Lung (tissue), 12 donors: ENCODE data around the gene SPRED1. TPM values are rescaled to one million over a fixed set of nuclear protein-coding genes. Genes with fewer than 3 reads are reported as not detected.

ENCODE experiments used
- ATAC-seq: fragments of 200-7000 bp; cut with Tn5 transposase; one replicate; pipeline ENCODE4 v1.9.1; 2020; ENCODE audit warnings: moderate number of reproducible peaks; ENCODE audit not compliant: insufficient read depth, low FRiP score
- DNase-seq, 3 donors: peaks; one replicate each; pipeline ENCODE4 v3.0.0-alpha.2; 2013 to 2017
- H3K27ac ChIP-seq, 2 donors: one replicate each; pipeline ENCODE4 v1.5.1; 2013; ENCODE audit warnings: mild to moderate bottlenecking in 2 of 2, moderate library complexity in 2 of 2, control low read depth in 1 of 2, inconsistent platforms in 1 of 2, low read depth in 1 of 2, low read length in 1 of 2
- H3K27me3 ChIP-seq, 3 donors: one replicate each; pipeline ENCODE4 v1.5.1; 2013; ENCODE audit warnings: low read length in 2 of 3; ENCODE audit not compliant: control insufficient read depth in 3 of 3, insufficient read depth in 3 of 3
- H3K36me3 ChIP-seq, 4 donors: one replicate each; pipeline ENCODE4 v1.5.1; 2013; ENCODE audit warnings: low read length in 4 of 4, mild to moderate bottlenecking in 1 of 4, moderate library complexity in 1 of 4; ENCODE audit not compliant: control insufficient read depth in 4 of 4, insufficient read depth in 4 of 4
- H3K4me1 ChIP-seq, 5 donors: one replicate each; pipeline ENCODE4 v1.5.1; 2013; ENCODE audit warnings: low read length in 5 of 5, mild to moderate bottlenecking in 2 of 5, moderate library complexity in 1 of 5; ENCODE audit not compliant: control insufficient read depth in 5 of 5, insufficient read depth in 5 of 5
- H3K4me3 ChIP-seq: one replicate; pipeline ENCODE4 v1.5.1; 2013; ENCODE audit warnings: mild to moderate bottlenecking, control low read depth, moderate library complexity
- H3K9ac ChIP-seq, 2 donors: one replicate each; pipeline ENCODE4 v1.5.1; 2013; ENCODE audit warnings: low read length in 2 of 2, control low read depth in 1 of 2; ENCODE audit not compliant: insufficient read depth in 1 of 2
- H3K9me3 ChIP-seq, 4 donors: one replicate each; pipeline ENCODE4 v1.5.1; 2013; ENCODE audit warnings: low read length in 3 of 4, mild to moderate bottlenecking in 1 of 4, moderate library complexity in 1 of 4; ENCODE audit not compliant: control insufficient read depth in 4 of 4, insufficient read depth in 3 of 4
- CTCF ChIP-seq: IDR thresholded peaks from 2 replicates; pipeline ENCODE4 v1.5.1; 2012; ENCODE audit warnings: mild to moderate bottlenecking; ENCODE audit errors: control extremely low read depth, extremely low read depth
- WGBS, 2 donors: extraction: QIAGEN DNeasy Blood & Tissue Kit; methylation state at CpG; one replicate each; pipeline ENCODE4 v1.1.7; 2013; 5-methylcytosine and 5-hydroxymethylcytosine counted together
- polyA plus RNA-seq, 2 donors: library from polyadenylated mRNA; stranded (reverse); fragments of 200-250 nt; gene quantifications; one replicate each; pipeline ENCODE4 v1.2.1, GENCODE V29; 2013
- total RNA-seq, 2 donors: library from RNA; depleted of rRNA in 1 of 2; stranded (reverse); fragments of >200 nt in 1 of 2; gene quantifications; one replicate each; pipeline ENCODE4 v1.2.1, GENCODE V29; 2014 to 2021
- donor health status: control.
- donor health status: control.
- donor health status: Bipolar disorder and iron deficiency.
- donor health status: healthy.
- donor health status: DM: yes; HTN: yes; CAD: no.

The SPRED1 gene
- total and polyA plus RNA-seq, 4 donors, result 7.9 to 61.1 (median 31.0) TPM

GRCh38 chr15:38332711-38333110 is 80.1 kb downstream of the SPRED1 start:
- Histone ChIP-seq H3K36me3 (peaks cover 0 to 15% (median under 1%) of the 10 kb centered on the region in 4 donors), H3K9ac (no peak overlapping the region), H3K4me1 (no peaks in the 10 kb centered on the region), H3K9me3 (no peaks in the 10 kb centered on the region), H3K4me3 (no peak overlapping the region), H3K27me3 (no peaks in the 10 kb centered on the region), H3K27ac (no peak overlapping the region)
- ATAC-seq (no peak), DNase-seq (no peak)
- WGBS, 2 donors, result 83 to 95% methylated on average over 1 of the region's 1 CpG
- no peak for TF ChIP-seq CTCF

GRCh38 chr15:38335116-38335515 is 82.5 kb downstream of the SPRED1 start:
- Histone ChIP-seq H3K27me3 (no peaks in the 10 kb centered on the region), H3K27ac (no peak overlapping the region), H3K4me3 (no peak overlapping the region), H3K36me3 (peaks cover 0 to 16% (median 0%) of the 10 kb centered on the region in 4 donors), H3K9ac (no peak overlapping the region), H3K4me1 (no peaks in the 10 kb centered on the region), H3K9me3 (no peaks in the 10 kb centered on the region)
- ATAC-seq, result no peak
- DNase-seq, result no peak
- 1 to 40% methylated on average over 1 of the region's 1 CpG for WGBS, 2 donors
- no peak for TF ChIP-seq CTCF

GRCh38 chr15:38344351-38344750 is 91.7 kb downstream of the SPRED1 start:
- Histone ChIP-seq H3K36me3 (peaks cover 0 to 11% (median 9%) of the 10 kb centered on the region in 4 donors), H3K4me1 (no peaks in the 10 kb centered on the region), H3K27ac (no peak overlapping the region), H3K4me3 (no peak overlapping the region), H3K27me3 (no peaks in the 10 kb centered on the region), H3K9me3 (no peaks in the 10 kb centered on the region), H3K9ac (no peak overlapping the region)
- 91 to 97% methylated on average over 2 of the region's 2 CpGs for WGBS, 2 donors
- TF ChIP-seq CTCF, result no peak
- DNase-seq (no peak), ATAC-seq (no peak)

GRCh38 chr15:38349251-38349650 is 96.6 kb downstream of the SPRED1 start:
- Histone ChIP-seq H3K4me3 (no peak overlapping the region), H3K9ac (no peak overlapping the region), H3K4me1 (no peaks in the 10 kb centered on the region), H3K36me3 (peaks cover 8 to 22% (median 16%) of the 10 kb centered on the region in 4 donors), H3K9me3 (no peaks in the 10 kb centered on the region), H3K27ac (no peak overlapping the region), H3K27me3 (no peaks in the 10 kb centered on the region)
- DNase-seq, result no peak
- 78 to 80% methylated on average over 3 of the region's 3 CpGs for WGBS, 2 donors
- no peak for TF ChIP-seq CTCF
- ATAC-seq, result no peak
